H1 (cell line): ENCODE results near the gene MRC2. TPM values are rescaled to one million over a fixed set of nuclear protein-coding genes. Genes with fewer than 3 reads are reported as not detected.

ENCODE experiments used
- CHD2 ChIP-seq: IDR thresholded peaks from 2 replicates; pipeline ENCODE4 v1.6.1; 2012; ENCODE audit warnings: low read length, improper control_type of control experiment
- NRF1 ChIP-seq: IDR thresholded peaks from 2 replicates; pipeline ENCODE4 v1.6.1; 2011; ENCODE audit warnings: mild to moderate bottlenecking, low read depth, low read length, improper control_type of control experiment
- SUZ12 ChIP-seq: fragments of 200-600 bp; sonication (generic); IDR thresholded peaks from 2 replicates; pipeline ENCODE4 v1.6.1; 2012; ENCODE audit warnings: mild to moderate bottlenecking, inconsistent platforms, low read length, moderate library complexity, mixed read lengths
- polyA plus RNA-seq, 7 experiments: library from polyadenylated mRNA; depleted of rRNA in 3 of 7; stranded (reverse) in 5 of 7; unstranded in 2 of 7; fragments of >200 nt in 5 of 7; fragments of 200-250 nt in 2 of 7; gene quantifications; 1 replicate in 5 of 7; 2 replicates in 1 of 7; 4 replicates in 1 of 7; pipeline versions ENCODE4 v1.2.1 to v1.2.3, GENCODE V29; 2011 to 2013; ENCODE audit warnings: missing spikeins in 2 of 7, mixed read lengths in 2 of 7
- total RNA-seq: library from RNA; stranded (reverse); fragmentation: NEBNext Ultra II Directional; extraction: Animal tissue kit (Norgen Biotek cat#: 25700); gene quantifications from 2 replicates; pipeline ENCODE4 v1.2.1, GENCODE V29; 2021

The MRC2 gene
- total and polyA plus RNA-seq, 2 of the 8 experiments (the other 6 are each of a cell fraction or from before 2014, with no cell fraction given), result 7.0 to 24.2 TPM

DNA sequence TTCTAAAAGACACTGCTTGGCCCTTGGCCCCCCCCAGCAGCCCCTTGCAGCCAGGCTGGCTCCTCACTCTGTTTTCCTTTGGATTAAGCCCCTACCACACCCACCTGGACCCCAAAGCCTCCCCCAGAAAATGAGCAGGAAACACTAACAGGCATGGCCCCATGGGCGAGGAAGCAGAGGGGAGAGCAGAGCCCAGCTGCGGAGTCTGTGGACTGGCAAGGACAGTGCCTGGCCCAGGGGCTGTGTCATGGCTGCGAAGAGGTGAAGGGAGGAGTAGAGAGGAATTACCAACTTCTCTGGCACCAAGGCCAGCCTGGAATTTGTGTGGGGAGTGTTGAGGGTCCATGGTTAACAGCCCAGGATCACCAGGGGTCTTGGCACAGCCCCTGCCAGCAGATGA lies 47.4 kb downstream of the MRC2 start (continued):
- TF ChIP-seq SUZ12 (no peak), CHD2 (no peak), NRF1 (no peak)
